Mesendoderm (in vitro differentiated cells): ENCODE data around the gene FAF1.

ENCODE experiments used
- DNase-seq: peaks from one replicate; pipeline ENCODE4 v3.0.0; 2013
- H2AK5ac ChIP-seq: 2 replicates; pipeline ENCODE4 v1.6.1; 2013; ENCODE audit warnings: low read length, inconsistent platforms
- H2BK120ac ChIP-seq: 2 replicates; pipeline ENCODE4 v1.6.1; 2013; ENCODE audit warnings: low read depth, mild to moderate bottlenecking, low read length, moderate library complexity, mixed read lengths
- H2BK15ac ChIP-seq: replicated peaks from 2 replicates; pipeline ENCODE4 v1.6.1; 2013; ENCODE audit warnings: low read depth, mild to moderate bottlenecking, moderate library complexity
- H2BK5ac ChIP-seq: 2 replicates; pipeline ENCODE4 v1.6.1; 2013; ENCODE audit warnings: low read length, inconsistent platforms
- H3K18ac ChIP-seq: 2 replicates; pipeline ENCODE4 v1.6.1; 2013; ENCODE audit warnings: mild to moderate bottlenecking, low read length, mixed read lengths
- H3K23ac ChIP-seq: one replicate; pipeline ENCODE4 v1.6.1; 2013; ENCODE audit warnings: low read length
- H3K27ac ChIP-seq: 2 replicates; pipeline ENCODE4 v1.5.1; 2013; ENCODE audit warnings: low read depth, mild to moderate bottlenecking, inconsistent platforms, low read length, moderate library complexity
- H3K27me3 ChIP-seq: 2 replicates; pipeline ENCODE4 v1.6.1; 2013; ENCODE audit warnings: low read length, control low read depth, mild to moderate bottlenecking, inconsistent platforms; ENCODE audit not compliant: insufficient read depth, poor library complexity
- H3K36me3 ChIP-seq: 2 replicates; pipeline ENCODE4 v1.6.1; 2013; ENCODE audit warnings: low read length, inconsistent platforms; ENCODE audit not compliant: control insufficient read depth, insufficient read depth
- H3K4ac ChIP-seq: one replicate; pipeline ENCODE4 v1.6.1; 2013; ENCODE audit warnings: low read depth, mild to moderate bottlenecking, low read length, moderate library complexity
- H3K4me1 ChIP-seq: 2 replicates; pipeline ENCODE4 v1.6.1; 2013; ENCODE audit warnings: low read depth, low read length, inconsistent platforms; ENCODE audit not compliant: control insufficient read depth
- H3K4me2 ChIP-seq: 2 replicates; pipeline ENCODE4 v1.6.1; 2013; ENCODE audit warnings: low read length
- H3K4me3 ChIP-seq: 2 replicates; pipeline ENCODE4 v1.5.1; 2013; ENCODE audit warnings: mild to moderate bottlenecking, low read length
- H3K56ac ChIP-seq: one replicate; pipeline ENCODE4 v1.6.1; 2013; ENCODE audit warnings: low read length
- H3K79me1 ChIP-seq: 2 replicates; pipeline ENCODE4 v1.6.1; 2013; ENCODE audit warnings: low read length, inconsistent platforms
- H3K79me2 ChIP-seq: 2 replicates; pipeline ENCODE4 v1.6.1; 2013; ENCODE audit warnings: mild to moderate bottlenecking, low read length; ENCODE audit not compliant: control insufficient read depth, insufficient read depth
- H3K9ac ChIP-seq: 2 replicates; pipeline ENCODE4 v1.6.1; 2013; ENCODE audit warnings: low read length, inconsistent platforms
- H4K5ac ChIP-seq: one replicate; pipeline ENCODE4 v1.6.1; 2013; ENCODE audit warnings: low read length
- H4K8ac ChIP-seq: one replicate; pipeline ENCODE4 v1.6.1; 2013; ENCODE audit warnings: low read depth, mild to moderate bottlenecking, control low read depth, low read length, moderate library complexity
- WGBS: extraction: QIAGEN DNeasy Blood & Tissue Kit; methylation state at CpG from one replicate; pipeline ENCODE4 v1.1.7; 2013; ENCODE audit warnings: low lambda C conversion rate, missing lambda C conversion rate; ENCODE audit not compliant: insufficient coverage; ENCODE audit errors: extremely low coverage; 5-methylcytosine and 5-hydroxymethylcytosine counted together

Gene FAF1

DNA sequence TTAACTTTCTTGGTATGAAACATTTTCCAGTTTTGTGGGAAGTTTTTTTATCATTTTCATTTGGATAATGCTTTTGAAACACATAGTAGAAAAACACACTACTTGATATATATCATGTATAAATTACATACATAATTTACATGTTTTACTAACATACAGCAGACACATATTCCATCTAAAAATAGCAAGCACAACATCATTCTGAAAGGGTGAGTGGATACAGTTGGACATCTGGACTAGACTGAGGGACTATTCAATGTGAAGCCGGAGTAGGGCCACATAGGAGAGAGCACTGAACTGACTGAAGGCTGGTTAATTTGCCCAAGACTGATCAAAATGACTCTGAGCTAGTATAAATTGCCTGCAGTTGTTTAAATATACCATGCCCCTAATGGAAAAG, 21.7 kb upstream of the FAF1 start:
- Histone ChIP-seq H3K4me3 (no peak overlapping the region), H3K4ac (no peak overlapping the region), H3K4me2 (no peak overlapping the region), H2AK5ac (no peak overlapping the region), H4K5ac (no peak overlapping the region), H3K27me3 (peaks cover 14% of the 10 kb centered on the region), H3K56ac (no peak overlapping the region), H3K79me1 (no peaks in the 10 kb centered on the region), H2BK5ac (no peak overlapping the region), H3K79me2 (no peaks in the 10 kb centered on the region), H3K36me3 (no peaks in the 10 kb centered on the region), H3K27ac (no peak overlapping the region), H4K8ac (no peak overlapping the region), H3K23ac (no peak overlapping the region), H2BK120ac (no peak overlapping the region), H2BK15ac (no peak overlapping the region), H3K9ac (no peak overlapping the region), H3K18ac (no peak overlapping the region), H3K4me1 (no peaks in the 10 kb centered on the region)
- DNase-seq = no peak
- no CpG with 5 or more reads among the region's 1 CpG for WGBS

DNA sequence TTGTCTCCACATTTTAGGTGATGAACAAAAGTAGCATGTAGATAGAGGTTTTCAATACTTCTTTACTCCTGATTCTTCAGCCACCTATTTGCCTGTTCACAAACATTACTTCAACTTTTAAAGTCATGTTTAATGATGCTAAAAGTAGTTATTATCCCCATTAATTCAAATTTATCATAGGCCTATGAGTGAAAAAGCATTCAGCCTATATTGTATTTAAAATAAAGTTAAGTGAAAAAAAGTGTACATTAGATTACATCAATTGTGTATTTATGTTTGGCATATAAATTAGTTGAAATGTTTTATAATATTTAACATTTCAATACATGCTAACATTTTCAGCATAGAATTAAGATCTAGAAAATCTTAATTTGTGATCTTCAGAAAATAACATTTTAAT, 20.4 kb upstream of the FAF1 start:
- H3K27ac ChIP-seq = no peak overlapping the region
- no peak overlapping the region for H4K5ac ChIP-seq
- H3K4me1 ChIP-seq = no peaks in the 10 kb centered on the region
- H3K4ac ChIP-seq = no peak overlapping the region
- H3K27me3 ChIP-seq = peaks cover 22% of the 10 kb centered on the region
- H3K23ac ChIP-seq = no peak overlapping the region
- no peak overlapping the region for H3K4me2 ChIP-seq
- H4K8ac ChIP-seq = no peak overlapping the region
- no peaks in the 10 kb centered on the region for H3K79me1 ChIP-seq
- H2BK120ac ChIP-seq = no peak overlapping the region
- no peak overlapping the region for H3K56ac ChIP-seq
- DNase-seq = no peak
- no peaks in the 10 kb centered on the region for H3K79me2 ChIP-seq
- no peak overlapping the region for H3K9ac ChIP-seq
- H2BK5ac ChIP-seq = no peak overlapping the region
- H3K18ac ChIP-seq = no peak overlapping the region
- H3K4me3 ChIP-seq = no peak overlapping the region
- no peaks in the 10 kb centered on the region for H3K36me3 ChIP-seq
- H2BK15ac ChIP-seq = no peak overlapping the region
- no peak overlapping the region for H2AK5ac ChIP-seq

DNA sequence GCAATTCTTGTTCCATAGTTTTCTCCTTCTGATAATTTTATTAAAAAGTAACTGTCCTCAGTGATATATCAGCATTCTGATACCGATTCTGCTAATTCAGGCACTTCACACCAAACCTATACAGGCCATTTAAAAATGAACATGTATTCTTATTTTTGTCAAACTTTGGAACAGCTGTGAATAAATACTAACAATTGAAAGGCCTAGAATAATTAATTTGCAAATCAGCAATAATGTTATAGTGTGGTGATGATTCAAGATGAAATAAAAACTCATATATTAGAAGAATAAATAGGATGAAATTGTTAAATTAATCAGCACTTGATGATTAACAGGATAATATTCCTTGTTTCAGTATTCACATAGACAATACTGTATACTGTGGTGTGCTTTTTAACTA, 19.9 kb upstream of the FAF1 start:
- Histone ChIP-seq H3K4me1 (no peaks in the 10 kb centered on the region), H4K8ac (no peak overlapping the region), H3K27ac (no peak overlapping the region), H2BK15ac (no peak overlapping the region), H3K18ac (no peak overlapping the region), H3K36me3 (no peaks in the 10 kb centered on the region), H3K56ac (no peak overlapping the region), H2BK120ac (no peak overlapping the region), H3K4me3 (no peak overlapping the region), H3K4ac (no peak overlapping the region), H3K27me3 (peaks cover 24% of the 10 kb centered on the region), H4K5ac (no peak overlapping the region), H3K79me1 (no peaks in the 10 kb centered on the region), H3K79me2 (no peaks in the 10 kb centered on the region), H3K4me2 (no peak overlapping the region), H3K9ac (no peak overlapping the region), H3K23ac (no peak overlapping the region), H2BK5ac (no peak overlapping the region), H2AK5ac (no peak overlapping the region)
- DNase-seq = no peak
- no CpG with 5 or more reads among the region's 1 CpG for WGBS

DNA sequence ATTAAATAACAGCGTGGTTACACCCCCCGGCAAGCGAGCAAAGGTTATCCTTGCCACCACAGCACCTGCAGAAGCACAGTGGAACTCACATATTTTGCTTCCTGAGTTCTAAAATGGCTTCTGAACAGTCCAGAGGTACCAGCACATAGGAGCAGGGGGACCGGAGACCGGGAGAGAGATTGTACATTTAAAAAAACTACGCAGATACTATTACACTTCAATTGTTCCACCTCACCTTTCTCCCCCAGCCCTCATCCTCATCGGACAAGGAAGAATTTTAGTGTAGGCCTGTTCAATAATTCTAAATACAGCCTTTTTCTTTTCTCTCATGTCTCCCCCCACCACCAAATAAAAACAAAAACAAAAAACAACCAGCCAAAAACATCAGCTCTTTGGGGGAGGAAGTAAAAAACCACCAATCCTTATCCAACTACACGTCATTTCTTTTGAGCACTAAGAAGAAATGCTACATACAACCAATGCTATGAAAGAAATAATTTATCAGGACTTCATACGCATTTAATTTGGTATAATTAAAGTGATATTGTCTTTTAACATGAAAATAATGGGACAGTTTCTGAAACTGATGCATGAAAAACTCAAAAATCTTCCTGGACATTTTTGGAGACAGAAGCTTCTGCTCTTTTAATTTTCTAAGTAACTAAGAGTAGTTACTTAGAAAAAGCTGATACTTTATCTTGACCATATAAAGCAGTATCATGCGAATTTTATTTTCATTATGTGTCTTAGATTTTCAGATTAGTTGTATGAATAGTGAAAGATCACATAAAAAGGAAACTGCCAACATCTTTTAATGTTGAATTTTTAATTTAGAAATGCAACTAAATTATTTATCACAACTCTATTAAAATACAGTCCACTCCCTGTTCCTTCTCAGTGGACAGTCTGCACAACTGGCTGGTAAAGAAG, 19.1 kb upstream of the FAF1 start:
- Histone ChIP-seq H3K27me3 (peaks cover 24% of the 10 kb centered on the region), H3K4me2 (peak overlapping the region; percentile 73), H3K36me3 (no peaks in the 10 kb centered on the region), H3K4ac (no peak overlapping the region), H3K9ac (no peak overlapping the region), H3K27ac (no peak overlapping the region), H3K79me2 (no peaks in the 10 kb centered on the region), H4K5ac (no peak overlapping the region), H3K79me1 (no peaks in the 10 kb centered on the region), H2BK5ac (no peak overlapping the region), H2AK5ac (no peak overlapping the region), H2BK15ac (no peak overlapping the region), H3K56ac (no peak overlapping the region), H3K23ac (no peak overlapping the region), H3K18ac (no peak overlapping the region), H3K4me3 (no peak overlapping the region), H4K8ac (no peak overlapping the region), H3K4me1 (no peaks in the 10 kb centered on the region), H2BK120ac (no peak overlapping the region)
- WGBS = no CpG with 5 or more reads among the region's 10 CpGs
- peak; percentile 22 for DNase-seq

DNA sequence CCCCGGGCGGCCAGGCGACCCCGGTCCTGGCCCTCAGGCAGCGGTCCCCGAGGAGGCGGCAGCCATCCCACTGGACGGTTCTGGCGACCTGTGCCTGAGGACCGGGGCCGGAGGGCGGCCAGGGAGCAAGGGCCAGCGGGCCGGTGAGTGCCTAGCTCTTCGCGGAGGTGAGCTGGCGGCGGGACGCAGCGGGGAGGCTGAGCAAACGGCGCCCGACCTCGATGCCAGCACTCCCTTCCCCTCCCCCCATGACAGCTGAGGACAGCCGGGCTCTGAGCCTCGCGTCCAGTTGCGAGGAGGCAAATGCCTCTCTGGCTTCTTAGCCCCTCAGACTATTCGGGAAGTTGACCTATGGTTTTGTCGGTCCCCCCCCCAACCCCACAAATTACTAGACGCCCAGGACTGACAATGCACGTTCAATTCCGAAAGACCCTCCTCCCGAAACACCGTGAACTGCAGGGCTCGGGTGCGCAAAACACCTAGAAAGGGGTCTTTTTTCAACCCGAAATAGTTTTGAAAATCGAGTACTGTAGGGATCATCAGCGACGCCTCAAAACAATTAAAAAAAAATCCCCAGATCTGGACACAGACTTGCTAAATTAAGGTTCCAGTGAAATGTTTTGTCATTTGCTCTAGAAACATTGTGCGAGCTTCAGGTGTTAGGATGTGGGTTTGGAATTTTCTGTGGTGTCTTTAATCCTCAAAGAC, 18.2 kb upstream of the FAF1 start:
- H3K4me1 ChIP-seq = no peaks in the 10 kb centered on the region
- no peak overlapping the region for H3K4ac ChIP-seq
- H2BK120ac ChIP-seq = no peak overlapping the region
- no peak overlapping the region for H3K18ac ChIP-seq
- H3K79me1 ChIP-seq = no peaks in the 10 kb centered on the region
- H3K56ac ChIP-seq = peak overlapping the region; percentile 76
- H2BK15ac ChIP-seq = no peak overlapping the region
- no peak overlapping the region for H2BK5ac ChIP-seq
- no peak overlapping the region for H4K8ac ChIP-seq
- H3K36me3 ChIP-seq = no peaks in the 10 kb centered on the region
- H3K79me2 ChIP-seq = no peaks in the 10 kb centered on the region
- peak overlapping the region; percentile 39 for H3K4me3 ChIP-seq
- H3K27ac ChIP-seq = no peak overlapping the region
- DNase-seq = peak; percentile 84
- H3K23ac ChIP-seq = peak overlapping the region; percentile 9
- H3K27me3 ChIP-seq = peaks cover 31% of the 10 kb centered on the region
- H2AK5ac ChIP-seq = no peak overlapping the region
- no CpG with 5 or more reads among the region's 42 CpGs for WGBS
- H3K9ac ChIP-seq = peak overlapping the region; percentile 52
- H4K5ac ChIP-seq = no peak overlapping the region
- H3K4me2 ChIP-seq = peak overlapping the region; percentile 73
